Measurements from ENCODE around the gene CNOT6L. TPM values are rescaled to one million over a fixed set of nuclear protein-coding genes. Genes with fewer than 3 reads are reported as not detected.
"Not testable (repeated sequence)": the region's sequence is repeated elsewhere in the genome, so short reads cannot be mapped to it uniquely, and the experiment has no call there.

Gene CNOT6L
- total RNA-seq, 1 donor, result 14.2 TPM

GRCh38 chr4:77783895-77784294 is 35.3 kb downstream of the CNOT6L start:
- TF ChIP-seq, protein P1, sequence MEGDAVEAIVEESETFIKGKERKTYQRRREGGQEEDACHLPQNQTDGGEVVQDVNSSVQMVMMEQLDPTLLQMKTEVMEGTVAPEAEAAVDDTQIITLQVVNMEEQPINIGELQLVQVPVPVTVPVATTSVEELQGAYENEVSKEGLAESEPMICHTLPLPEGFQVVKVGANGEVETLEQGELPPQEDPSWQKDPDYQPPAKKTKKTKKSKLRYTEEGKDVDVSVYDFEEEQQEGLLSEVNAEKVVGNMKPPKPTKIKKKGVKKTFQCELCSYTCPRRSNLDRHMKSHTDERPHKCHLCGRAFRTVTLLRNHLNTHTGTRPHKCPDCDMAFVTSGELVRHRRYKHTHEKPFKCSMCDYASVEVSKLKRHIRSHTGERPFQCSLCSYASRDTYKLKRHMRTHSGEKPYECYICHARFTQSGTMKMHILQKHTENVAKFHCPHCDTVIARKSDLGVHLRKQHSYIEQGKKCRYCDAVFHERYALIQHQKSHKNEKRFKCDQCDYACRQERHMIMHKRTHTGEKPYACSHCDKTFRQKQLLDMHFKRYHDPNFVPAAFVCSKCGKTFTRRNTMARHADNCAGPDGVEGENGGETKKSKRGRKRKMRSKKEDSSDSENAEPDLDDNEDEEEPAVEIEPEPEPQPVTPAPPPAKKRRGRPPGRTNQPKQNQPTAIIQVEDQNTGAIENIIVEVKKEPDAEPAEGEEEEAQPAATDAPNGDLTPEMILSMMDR (IDR thresholded peaks at IDR 0.05; ENCODE audit: insufficient read depth, low read depth, low read length), result no peak
- H3K4me3 ChIP-seq (ENCODE audit: low read depth, low read length), result no peak overlapping the region
- DNase-seq (ENCODE audit: low read depth), result no peak

GRCh38 chr4:77782102-77782835 is 36.9 kb downstream of the CNOT6L start:
- TF ChIP-seq, protein P1 (IDR thresholded peaks at IDR 0.05; ENCODE audit: insufficient read depth, low read depth, low read length), result no peak
- H3K4me3 ChIP-seq (ENCODE audit: low read depth, low read length), result no peak overlapping the region
- no peak for DNase-seq (ENCODE audit: low read depth)

GRCh38 chr4:77780762-77781161 is 38.4 kb downstream of the CNOT6L start:
- H3K4me3 ChIP-seq (ENCODE audit: low read depth, low read length); DNase-seq (ENCODE audit: low read depth): not testable (repeated sequence)

- TF ChIP-seq, protein P1 (IDR thresholded peaks at IDR 0.05; ENCODE audit: insufficient read depth, low read depth, low read length), result no peak
- H3K4me3 ChIP-seq (ENCODE audit: low read depth, low read length), result no peak overlapping the region
- peak; percentile 23 for DNase-seq (ENCODE audit: low read depth)
Measured at GRCh38 chr4:77777135-77777807, 41.9 kb downstream of the CNOT6L start.

- TF ChIP-seq, protein P1 (IDR thresholded peaks at IDR 0.05; ENCODE audit: insufficient read depth, low read depth, low read length), result no peak
- peak; percentile 64 for DNase-seq (ENCODE audit: low read depth)
Measured at GRCh38 chr4:77776182-77777134, 42.7 kb downstream of the CNOT6L start.

DNA sequence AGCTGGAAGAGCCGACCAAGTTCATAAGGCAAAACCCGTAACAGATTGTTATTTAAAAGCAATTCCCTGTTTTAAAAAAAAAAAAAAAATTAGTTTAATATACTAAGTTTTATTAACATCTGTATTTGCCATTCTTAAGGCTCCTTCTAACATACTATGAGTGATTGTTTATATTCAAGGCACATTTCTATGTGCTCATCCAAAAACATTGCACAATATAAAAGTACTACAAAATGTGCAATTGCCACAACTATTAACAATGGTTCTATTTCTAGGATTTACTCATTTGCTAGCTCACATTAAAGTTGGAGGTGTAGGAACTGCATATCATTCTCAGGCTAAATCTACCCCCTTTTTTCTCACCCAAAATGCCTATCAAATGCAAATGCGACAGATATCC is 46.1 kb downstream of the CNOT6L start:
- DNase-seq (ENCODE audit: low read depth), result peak; percentile 61
- H3K4me3 ChIP-seq (ENCODE audit: low read depth, low read length), result no peak overlapping the region
- TF ChIP-seq, protein P1 (IDR thresholded peaks at IDR 0.05; ENCODE audit: insufficient read depth, low read depth, low read length), result no peak

More at GRCh38 chr4:77776182-77777134, 42.7 kb downstream of the CNOT6L start:
- no peak overlapping the region for H3K4me3 ChIP-seq (ENCODE audit: low read depth, low read length)
